Activated CD8-positive, alpha-beta T cell treated with anti-CD3 and anti-CD28 coated beads for 36 hours (primary cell): Measurements from ENCODE around the gene SLC35F2. TPM values are rescaled to one million over a fixed set of nuclear protein-coding genes. Genes with fewer than 3 reads are reported as not detected.

Experiments used
- ATAC-seq: fragments of 200-7000 bp; cut with Tn5 transposase; one replicate; pipeline ENCODE4 v1.10.0; 2021; ENCODE audit warnings: mild to moderate bottlenecking, moderate library complexity
- CTCF ChIA-PET: fragments of 350-600 bp; sonication (Branson Sonifier 250); formaldehyde crosslinking; loops from one replicate; lab custom pipeline; 2021; ENCODE audit warnings: antibody characterized with exemption; lab: Charles Lee
- POLR2A ChIA-PET: fragments of 350-600 bp; sonication (Branson Sonifier 250); formaldehyde crosslinking; loops from one replicate; lab custom pipeline; 2021; ENCODE audit warnings: antibody characterized with exemption; lab: Charles Lee
- DNase-seq: peaks from one replicate; pipeline ENCODE4 v3.0.0-alpha.2; 2020
- H3K27ac Mint-ChIP-seq: one replicate; pipeline ENCODE4 v1.8.0; 2021; ENCODE audit warnings: mild to moderate bottlenecking, mixed read lengths
- H3K27me3 Mint-ChIP-seq: one replicate; pipeline ENCODE4 v1.8.0; 2021; ENCODE audit warnings: mixed read lengths
- H3K36me3 Mint-ChIP-seq: one replicate; pipeline ENCODE4 v1.8.0; 2021; ENCODE audit warnings: low read depth, mixed read lengths
- H3K4me1 Mint-ChIP-seq: one replicate; pipeline ENCODE4 v1.8.0; 2021; ENCODE audit warnings: low read depth, mixed read lengths
- H3K4me3 Mint-ChIP-seq: one replicate; pipeline ENCODE4 v1.8.0; 2021; ENCODE audit warnings: mild to moderate bottlenecking, moderate library complexity, mixed read lengths
- H3K9me3 Mint-ChIP-seq: one replicate; pipeline ENCODE4 v1.8.0; 2021; ENCODE audit warnings: mixed read lengths
- CTCF ChIP-seq: fragments of 200-600 bp; IDR thresholded peaks from one replicate; pipeline ENCODE4 v1.8.0; 2022; ENCODE audit warnings: antibody characterized with exemption, mild to moderate bottlenecking
- intact Hi-C: fragments of 100-400 bp; cut with micrococcal nuclease; formaldehyde crosslinking; loops from one replicate; pipeline ENCODE4 v1.10.0; 2022
- total RNA-seq, 2 experiments: library from RNA; stranded (reverse); gene quantifications; one replicate each; pipeline ENCODE4 v1.2.3, GENCODE V29; 2021

SLC35F2 gene
- total RNA-seq, 2 experiments from 2014 or later, result 26.8 to 28.1 TPM

GRCh38 chr11:107830915-107831540 is 27.6 kb downstream of the SLC35F2 start:
- Mint-ChIP-seq H3K27me3 (no peaks in the 10 kb centered on the region), H3K4me3 (no peak overlapping the region), H3K4me1 (peaks cover 24% of the 10 kb centered on the region), H3K36me3 (peaks cover 3% of the 10 kb centered on the region), H3K9me3 (no peaks in the 10 kb centered on the region), H3K27ac (no peak overlapping the region)
- intact Hi-C loops, result no loop called here
- no peak for TF ChIP-seq CTCF
- DNase-seq (no peak), ATAC-seq (no peak)
- POLR2A ChIA-PET, result no interaction called here
- CTCF ChIA-PET, result no interaction called here

- no peak for DNase-seq
- CTCF ChIA-PET, result no interaction called here
- H3K27me3 Mint-ChIP-seq, result no peaks in the 10 kb centered on the region
- no peak overlapping the region for H3K4me3 Mint-ChIP-seq
- POLR2A ChIA-PET, result interaction anchor here (0.6 kb wide), 1 partner anchor 369 kb away, joined by 3 read pairs; the partner anchor contains the start of gene CWF19L2
- no peak overlapping the region for H3K27ac Mint-ChIP-seq
- H3K9me3 Mint-ChIP-seq, result no peaks in the 10 kb centered on the region
- no peak for TF ChIP-seq CTCF
- peaks cover 4% of the 10 kb centered on the region for H3K36me3 Mint-ChIP-seq
- H3K4me1 Mint-ChIP-seq, result peaks cover 22% of the 10 kb centered on the region
- ATAC-seq, result no peak
- intact Hi-C loops, result no loop called here
These were observed 31.5 kb downstream of the SLC35F2 start for GRCh38 chr11:107827041-107827440.

- POLR2A ChIA-PET, result no interaction called here
- ATAC-seq, result no peak
These were observed 32.7 kb downstream of the SLC35F2 start for GRCh38 chr11:107825875-107826274.

GRCh38 chr11:107824668-107825369 is 33.8 kb downstream of the SLC35F2 start:
- H3K4me1 Mint-ChIP-seq, result peaks cover 23% of the 10 kb centered on the region
- no peak for ATAC-seq

More at GRCh38 chr11:107825875-107826274, 32.7 kb downstream of the SLC35F2 start:
- Mint-ChIP-seq H3K36me3 (peaks cover 4% of the 10 kb centered on the region), H3K27me3 (no peaks in the 10 kb centered on the region), H3K9me3 (no peaks in the 10 kb centered on the region), H3K27ac (no peak overlapping the region), H3K4me1 (peaks cover 22% of the 10 kb centered on the region), H3K4me3 (no peak overlapping the region)
- intact Hi-C loops, result no loop called here
- CTCF ChIA-PET, result interaction anchor here (0.6 to 1.4 kb wide), 3 partner anchors 9 to 198 kb away, joined by 3 to 4 read pairs (median 3); no protein-coding TSS in a partner anchor
- no peak for DNase-seq
- no peak for TF ChIP-seq CTCF

More at GRCh38 chr11:107824668-107825369, 33.8 kb downstream of the SLC35F2 start:
- ChIA-PET CTCF (interaction anchor here (1.4 kb wide), 1 partner anchor 8 kb away, joined by 3 read pairs; no protein-coding TSS in a partner anchor), POLR2A (no interaction called here)
- intact Hi-C loops, result no loop called here
- DNase-seq, result no peak
- H3K4me3 Mint-ChIP-seq, result no peak overlapping the region
- H3K27me3 Mint-ChIP-seq, result no peaks in the 10 kb centered on the region
- H3K9me3 Mint-ChIP-seq, result no peaks in the 10 kb centered on the region
- no peak overlapping the region for H3K27ac Mint-ChIP-seq
- H3K36me3 Mint-ChIP-seq, result peaks cover 4% of the 10 kb centered on the region
- TF ChIP-seq CTCF, result no peak
